A204.1 (cell line): ENCODE results near the gene TSPAN10.

Source experiments
- FAIRE-seq: peaks from 2 replicates; lab custom pipeline; 2012; peaks lifted over from hg19 to GRCh38; lab: Jason Lieb, UNC

TSPAN10 gene

GRCh38 chr17:81688616-81689015 is 51.6 kb downstream of the TSPAN10 start:
- FAIRE-seq, result no peak

GRCh38 chr17:81690066-81690465 is 53.1 kb downstream of the TSPAN10 start:
- no peak for FAIRE-seq

- FAIRE-seq, result no peak
Measured at GRCh38 chr17:81690549-81690948, 53.6 kb downstream of the TSPAN10 start.

- no peak for FAIRE-seq
Measured at GRCh38 chr17:81691196-81691595, 54.2 kb downstream of the TSPAN10 start.

GRCh38 chr17:81691608-81692007 is 54.6 kb downstream of the TSPAN10 start:
- FAIRE-seq, result no peak

- no peak for FAIRE-seq
Measured at GRCh38 chr17:81693509-81694210, 56.7 kb downstream of the TSPAN10 start.

GRCh38 chr17:81694810-81695209 is 57.8 kb downstream of the TSPAN10 start:
- no peak for FAIRE-seq

GRCh38 chr17:81695211-81695610 is 58.2 kb downstream of the TSPAN10 start:
- FAIRE-seq, result no peak

GRCh38 chr17:81695801-81696200 is 58.8 kb downstream of the TSPAN10 start:
- no peak for FAIRE-seq

GRCh38 chr17:81696218-81696941 is 59.4 kb downstream of the TSPAN10 start:
- FAIRE-seq, result no peak

- no peak for FAIRE-seq
Measured at GRCh38 chr17:81697261-81698044, 60.5 kb downstream of the TSPAN10 start.
